ENCODE results near the gene PSMB11. TPM values are rescaled to one million over a fixed set of nuclear protein-coding genes. Genes with fewer than 3 reads are reported as not detected.

PSMB11 gene
- total and polyA plus RNA-seq, 7 donors: 0.03 to 0.51 TPM; not detected in 5

DNA sequence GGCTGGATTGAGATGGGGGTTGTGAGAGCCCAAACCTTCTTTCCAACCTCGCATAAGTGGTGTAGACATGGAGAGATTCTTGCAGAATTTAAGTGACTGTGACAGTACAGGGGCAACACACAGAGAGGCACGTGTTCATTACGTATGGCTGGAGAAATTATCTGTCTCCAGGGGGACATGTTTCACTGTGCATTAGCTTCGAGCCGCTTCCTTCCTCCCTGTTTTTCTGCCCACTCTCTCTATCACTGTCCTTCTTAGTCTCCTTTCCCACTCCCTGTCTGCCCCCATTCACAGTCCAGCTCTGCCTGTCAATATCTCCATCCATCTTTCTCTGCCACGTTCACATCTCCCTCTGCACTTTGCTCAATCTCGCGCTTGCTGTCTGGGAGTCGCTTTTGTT is 20.6 kb upstream of the PSMB11 start:
- ATAC-seq: no peak
- no peaks in the 10 kb centered on the region for H3K4me1 ChIP-seq
- 49 to 66% (median 58%) methylated on average over 9 of the region's 9 CpGs for WGBS, 3 donors

DNA sequence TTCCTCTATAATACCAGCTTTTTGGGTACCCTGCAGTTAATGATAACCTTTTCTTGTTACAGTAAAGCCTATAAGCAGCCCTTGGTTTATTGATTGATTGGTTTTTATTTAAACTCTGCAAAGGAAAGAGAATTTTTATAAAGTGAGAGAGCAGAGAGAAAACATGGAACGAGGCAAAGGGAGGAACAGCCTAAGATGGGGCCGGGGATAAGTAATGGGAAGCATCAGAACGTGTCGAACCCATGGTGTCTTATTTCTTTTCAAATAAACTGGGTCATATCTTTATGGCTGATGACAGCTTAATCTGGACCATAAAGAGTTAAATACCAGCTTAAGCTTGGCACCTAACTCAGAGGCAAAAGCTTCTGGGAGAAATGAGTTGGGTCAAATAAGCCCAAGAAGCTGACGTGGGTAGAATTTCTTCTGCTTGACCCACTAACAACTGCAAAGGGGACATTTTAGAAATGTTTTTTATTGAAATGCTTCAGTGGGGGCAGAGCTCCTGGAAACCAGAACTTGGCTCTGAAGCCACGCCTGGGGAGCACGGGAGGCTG is 20.0 kb upstream of the PSMB11 start:
- DNase-seq (no peak), ATAC-seq (no peak)
- Histone ChIP-seq H3K27ac (no peak overlapping the region), H3K4me3 (no peak overlapping the region), H3K9me3 (no peaks in the 10 kb centered on the region), H3K4me1 (no peaks in the 10 kb centered on the region), H3K27me3 (ENCODE audit: insufficient read depth in 3 of 3, low read length in 2 of 3) (no peaks in the 10 kb centered on the region), H3K36me3 (ENCODE audit: insufficient read depth in 1 of 2, low read depth in 1 of 2) (peaks cover 7 to 39% of the 10 kb centered on the region in 2 donors)
- WGBS, 3 donors: 42 to 63% (median 43%) methylated on average over 7 of the region's 7 CpGs
- TF ChIP-seq, protein P1, sequence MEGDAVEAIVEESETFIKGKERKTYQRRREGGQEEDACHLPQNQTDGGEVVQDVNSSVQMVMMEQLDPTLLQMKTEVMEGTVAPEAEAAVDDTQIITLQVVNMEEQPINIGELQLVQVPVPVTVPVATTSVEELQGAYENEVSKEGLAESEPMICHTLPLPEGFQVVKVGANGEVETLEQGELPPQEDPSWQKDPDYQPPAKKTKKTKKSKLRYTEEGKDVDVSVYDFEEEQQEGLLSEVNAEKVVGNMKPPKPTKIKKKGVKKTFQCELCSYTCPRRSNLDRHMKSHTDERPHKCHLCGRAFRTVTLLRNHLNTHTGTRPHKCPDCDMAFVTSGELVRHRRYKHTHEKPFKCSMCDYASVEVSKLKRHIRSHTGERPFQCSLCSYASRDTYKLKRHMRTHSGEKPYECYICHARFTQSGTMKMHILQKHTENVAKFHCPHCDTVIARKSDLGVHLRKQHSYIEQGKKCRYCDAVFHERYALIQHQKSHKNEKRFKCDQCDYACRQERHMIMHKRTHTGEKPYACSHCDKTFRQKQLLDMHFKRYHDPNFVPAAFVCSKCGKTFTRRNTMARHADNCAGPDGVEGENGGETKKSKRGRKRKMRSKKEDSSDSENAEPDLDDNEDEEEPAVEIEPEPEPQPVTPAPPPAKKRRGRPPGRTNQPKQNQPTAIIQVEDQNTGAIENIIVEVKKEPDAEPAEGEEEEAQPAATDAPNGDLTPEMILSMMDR (IDR thresholded peaks at IDR 0.05): no peak
- intact Hi-C loops (cut with DNase I): no loop called here

More for the DNA sequence above, 20.6 kb upstream of the PSMB11 start:
- DNase-seq: no peak
- H3K36me3 ChIP-seq (ENCODE audit: insufficient read depth in 1 of 2, low read depth in 1 of 2): peaks cover 7 to 33% of the 10 kb centered on the region in 2 donors
- no peak overlapping the region for H3K27ac ChIP-seq
- no peaks in the 10 kb centered on the region for H3K9me3 ChIP-seq
- TF ChIP-seq, protein P1 (IDR thresholded peaks at IDR 0.05): no peak
- intact Hi-C loops (cut with DNase I): no loop called here
- no peak overlapping the region for H3K4me3 ChIP-seq
- no peaks in the 10 kb centered on the region for H3K27me3 ChIP-seq (ENCODE audit: insufficient read depth in 3 of 3, low read length in 2 of 3)

DNA sequence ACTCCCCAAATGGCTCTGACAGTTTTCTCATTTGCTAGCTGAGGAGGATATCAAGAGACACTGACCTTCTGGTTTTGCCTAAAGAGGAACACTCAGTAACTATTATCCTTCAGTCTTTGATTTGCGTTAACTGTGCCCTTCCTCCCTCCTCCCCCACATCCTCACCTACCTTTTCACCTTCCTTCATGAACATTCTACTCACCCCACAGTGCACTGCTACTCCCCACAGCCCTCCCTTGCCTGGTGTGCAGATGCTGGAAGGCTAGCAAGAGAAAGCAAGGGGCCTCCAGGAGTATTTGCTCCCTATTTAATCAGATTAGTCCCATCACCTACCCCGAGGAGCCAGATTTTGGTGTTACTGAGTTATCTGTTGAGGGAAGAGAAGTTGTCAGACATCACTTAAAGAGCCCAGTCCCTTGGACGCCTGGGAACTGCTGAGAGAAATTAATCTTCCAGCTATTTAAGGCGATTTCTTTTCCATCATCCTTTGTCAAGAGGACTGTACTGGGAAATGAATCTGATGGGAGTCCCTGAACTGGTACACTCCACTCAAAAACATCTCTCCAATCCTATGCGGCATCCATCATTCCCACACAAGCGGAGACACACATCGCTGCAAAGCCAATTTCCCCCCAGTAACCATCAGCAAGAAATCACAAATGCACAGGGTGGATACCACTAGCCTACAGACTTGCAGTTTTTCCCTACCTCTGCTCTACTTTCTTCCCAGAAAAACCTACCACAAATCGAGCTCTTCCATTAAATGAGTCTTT is 18.8 kb upstream of the PSMB11 start:
- TF ChIP-seq, protein P1 (IDR thresholded peaks at IDR 0.05): no peak
- ATAC-seq (no peak), DNase-seq (no peak)
- no peak overlapping the region for H3K4me3 ChIP-seq
- 75 to 83% (median 82%) methylated on average over 8 of the region's 8 CpGs for WGBS, 3 donors
- no peaks in the 10 kb centered on the region for H3K4me1 ChIP-seq
- H3K27me3 ChIP-seq (ENCODE audit: insufficient read depth in 3 of 3, low read length in 2 of 3): no peaks in the 10 kb centered on the region
- H3K27ac ChIP-seq: no peak overlapping the region
- intact Hi-C loops (cut with DNase I): no loop called here
- H3K36me3 ChIP-seq (ENCODE audit: insufficient read depth in 1 of 2, low read depth in 1 of 2): peaks cover 7 to 51% of the 10 kb centered on the region in 2 donors
- H3K9me3 ChIP-seq: no peaks in the 10 kb centered on the region

DNA sequence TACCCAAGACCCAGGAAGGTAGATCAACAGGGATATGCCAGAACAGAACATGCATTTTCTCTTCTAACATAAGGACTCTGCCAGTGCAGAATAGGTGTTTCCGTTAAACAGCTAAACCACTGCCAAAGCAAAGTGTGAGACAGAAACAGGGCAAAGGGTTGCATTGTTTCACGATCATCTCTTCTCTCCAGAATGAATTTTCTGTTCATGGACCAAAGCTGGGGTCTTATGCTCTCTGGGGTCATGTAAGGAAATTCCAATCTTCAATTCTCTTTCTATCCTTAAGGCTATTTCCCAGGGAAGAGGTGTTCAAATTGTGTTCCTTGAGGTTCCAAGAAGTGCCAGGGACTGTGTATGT is 18.2 kb upstream of the PSMB11 start:
- no peak overlapping the region for H3K4me3 ChIP-seq
- no peak overlapping the region for H3K27ac ChIP-seq
- H3K9me3 ChIP-seq: no peaks in the 10 kb centered on the region
- peaks cover 7 to 57% of the 10 kb centered on the region in 2 donors for H3K36me3 ChIP-seq (ENCODE audit: insufficient read depth in 1 of 2, low read depth in 1 of 2)
- H3K4me1 ChIP-seq: peaks cover 3% of the 10 kb centered on the region
- TF ChIP-seq, protein P1 (IDR thresholded peaks at IDR 0.05): no peak
- WGBS, 3 donors: 86 to 92% (median 90%) methylated on average over 2 of the region's 2 CpGs
- H3K27me3 ChIP-seq (ENCODE audit: insufficient read depth in 3 of 3, low read length in 2 of 3): no peaks in the 10 kb centered on the region
- DNase-seq (no peak), ATAC-seq (no peak)
- intact Hi-C loops (cut with DNase I): no loop called here
